Iris pigment epithelial cell (primary cell): ENCODE measurements around the gene COL15A1.
A peak's percentile ranks its signal among the peaks of the same experiment; 100 is the strongest.
"Not testable (repeated sequence)": the region's sequence is repeated elsewhere in the genome, so short reads cannot be mapped to it uniquely, and the experiment has no call there.

ENCODE experiments used
- DNase-seq: peaks from one replicate; pipeline ENCODE4 v3.0.0-alpha.2; 2011; ENCODE audit warnings: low read depth

COL15A1 gene

GRCh38 chr9:98994172-98995058 lies 50.7 kb downstream of the COL15A1 start:
- DNase-seq = no peak

- DNase-seq = no peak
Measured at GRCh38 chr9:98995059-98995671, 51.5 kb downstream of the COL15A1 start.

DNA sequence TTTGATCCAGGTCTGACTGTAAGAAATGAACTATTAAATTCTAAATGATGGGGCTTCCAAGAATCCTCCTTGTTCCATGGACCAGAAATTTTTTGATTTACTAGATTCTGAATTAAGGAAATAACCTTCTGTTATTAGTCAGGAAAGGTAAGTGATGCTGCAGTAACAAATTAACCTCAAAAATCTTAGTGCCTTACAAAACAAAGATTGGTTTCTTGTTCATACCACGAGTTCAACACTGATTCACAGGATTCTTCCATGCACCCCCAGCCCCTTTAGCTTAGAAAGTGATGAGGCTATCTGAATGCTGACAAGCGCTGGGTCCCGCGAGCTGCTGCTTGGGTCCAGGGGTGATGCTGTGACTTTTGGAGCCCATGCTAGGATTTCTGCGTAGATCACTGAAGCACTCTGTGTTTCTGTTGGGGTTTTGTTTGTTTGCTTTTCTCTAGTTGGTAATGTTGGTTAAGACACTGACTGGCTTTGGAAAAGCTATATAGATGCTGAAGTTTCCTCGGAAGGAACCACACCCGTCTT lies 52.3 kb downstream of the COL15A1 start:
- DNase-seq = no peak

DNA sequence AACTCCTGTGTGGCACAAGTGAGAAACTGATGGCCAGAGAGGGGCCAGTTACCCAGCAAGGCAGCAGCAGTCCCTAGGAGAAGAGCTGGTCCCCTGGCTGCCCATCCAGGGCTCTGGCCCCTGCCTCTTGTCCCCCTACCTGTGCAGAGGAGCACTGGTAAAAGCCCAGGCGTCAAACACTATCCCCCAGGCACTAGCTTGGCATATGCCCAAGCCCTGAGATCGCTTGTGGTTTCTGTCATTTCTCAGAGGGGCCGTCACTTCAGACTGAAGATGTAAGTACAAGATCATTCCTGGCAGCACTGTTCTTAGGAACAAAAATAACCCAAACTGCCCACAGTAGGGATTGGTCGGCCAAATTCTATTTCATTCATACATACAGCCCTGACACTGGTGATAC lies 53.9 kb downstream of the COL15A1 start:
- no peak for DNase-seq

DNA sequence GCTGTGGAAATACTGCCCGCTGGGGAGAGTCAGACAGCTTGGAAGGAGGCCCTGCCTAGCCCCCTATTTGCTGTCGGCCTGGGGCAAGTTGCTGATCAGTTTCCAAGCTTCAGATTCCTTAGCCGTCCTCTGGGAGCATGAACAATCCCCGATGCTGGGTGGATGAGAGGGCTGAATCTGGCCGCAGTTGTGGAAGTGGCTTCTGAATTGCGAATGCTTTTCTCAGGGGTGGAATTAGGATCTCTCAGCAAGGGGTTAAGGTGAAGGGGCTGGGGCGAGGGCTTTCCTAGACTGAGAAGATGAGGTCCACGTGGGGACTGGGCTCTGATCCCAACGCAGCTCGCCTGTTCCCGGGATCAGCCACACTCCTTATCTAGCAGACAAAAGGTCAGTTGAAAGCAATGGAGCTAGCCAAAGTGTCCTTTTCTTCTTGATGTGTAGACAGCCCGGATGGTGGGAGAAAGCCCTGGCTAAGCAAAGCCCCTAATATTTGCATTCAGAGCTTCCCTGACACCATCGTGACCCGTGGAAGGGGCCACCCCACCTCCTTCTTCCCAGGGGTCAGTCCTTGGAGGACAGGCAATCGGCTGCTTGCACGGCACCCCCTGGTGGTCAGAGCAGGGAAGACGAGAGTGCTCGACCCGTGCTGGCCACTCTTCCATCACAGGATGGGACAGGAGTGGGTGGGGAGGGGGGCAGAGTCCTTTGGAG lies 54.9 kb downstream of the COL15A1 start:
- DNase-seq = peak; percentile 37

DNA sequence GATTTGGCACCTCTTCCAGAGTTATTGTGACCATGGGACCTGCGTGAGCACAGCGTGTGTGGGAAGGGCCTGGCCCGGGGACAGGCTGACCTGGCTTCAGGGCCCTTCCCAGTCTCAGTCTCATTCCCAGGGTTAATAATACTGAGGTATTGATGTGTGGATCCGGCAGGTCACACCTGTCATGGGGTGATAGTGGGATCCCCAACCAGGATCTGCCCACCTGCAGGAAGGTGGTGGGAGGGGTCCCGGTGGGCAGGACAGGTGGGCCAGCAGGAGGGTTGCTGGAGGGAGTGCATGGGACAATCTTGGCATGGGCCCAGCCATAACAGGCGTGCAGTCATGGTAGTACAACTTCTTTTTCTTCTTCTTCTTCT lies 55.4 kb downstream of the COL15A1 start:
- DNase-seq = no peak

DNA sequence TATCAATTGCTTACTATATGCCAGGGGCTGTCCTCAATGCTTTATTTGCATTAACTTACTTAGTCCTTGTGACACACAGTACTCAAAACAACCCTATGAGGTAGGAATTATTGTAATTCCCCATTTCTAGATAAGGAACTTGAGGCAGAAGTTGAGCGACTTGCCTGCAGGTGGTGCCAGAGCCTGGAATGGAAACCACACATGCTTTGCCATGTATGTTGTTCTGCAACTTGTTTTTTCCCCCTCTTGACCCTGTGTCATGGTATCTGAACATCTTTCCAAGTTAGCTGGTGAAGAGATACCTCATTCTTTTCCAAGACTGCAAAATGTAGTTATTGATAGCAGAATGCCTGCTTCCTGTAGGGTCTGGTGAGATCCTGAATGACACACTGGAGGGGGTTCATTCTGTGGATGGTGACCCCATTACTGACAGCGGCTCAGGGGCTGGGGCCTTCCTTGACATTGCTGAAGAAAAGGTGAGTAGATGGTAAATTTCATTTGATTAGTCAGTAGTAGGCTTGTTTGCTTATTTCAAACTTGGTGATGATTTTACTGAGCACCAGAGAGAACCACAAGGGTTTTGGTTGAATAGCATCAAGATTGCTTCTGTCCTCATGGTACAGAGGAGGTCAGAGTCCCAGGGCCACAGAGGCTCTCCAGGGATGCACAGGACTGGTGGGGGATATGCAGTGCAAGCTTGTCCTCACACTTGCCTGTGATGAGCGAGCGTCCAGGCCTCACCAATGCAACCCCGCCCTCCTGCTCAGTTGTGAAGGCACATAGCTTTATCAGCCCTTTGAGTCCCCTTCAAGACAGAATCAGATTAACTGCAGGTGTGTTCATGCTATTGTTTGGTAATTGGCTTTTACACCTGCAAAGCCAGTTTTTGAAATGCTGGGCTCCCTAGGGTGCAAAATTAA lies 57.0 kb downstream of the COL15A1 start:
- peak; percentile 87 for DNase-seq

GRCh38 chr9:99001892-99002291 lies 58.2 kb downstream of the COL15A1 start:
- no peak for DNase-seq

DNA sequence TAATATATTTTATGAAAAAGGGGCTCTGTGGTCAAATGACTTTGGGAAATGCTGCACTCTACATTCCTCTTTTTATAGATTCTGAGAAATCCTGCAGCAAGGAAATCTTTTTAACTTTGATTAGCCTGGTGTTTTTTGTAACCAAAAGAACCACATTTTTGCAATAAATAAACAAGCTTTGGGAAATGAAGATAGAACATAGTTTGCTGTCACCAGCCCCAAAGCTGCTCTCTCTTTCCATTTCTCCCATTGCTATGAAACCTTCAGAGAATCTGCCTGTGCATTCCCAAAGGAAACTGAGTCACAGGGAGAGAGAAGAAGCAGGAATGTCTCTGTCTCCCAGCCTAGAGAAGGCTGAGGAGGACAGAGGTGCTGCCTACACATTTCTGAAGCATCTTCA lies 59.0 kb downstream of the COL15A1 start:
- DNase-seq = no peak

DNA sequence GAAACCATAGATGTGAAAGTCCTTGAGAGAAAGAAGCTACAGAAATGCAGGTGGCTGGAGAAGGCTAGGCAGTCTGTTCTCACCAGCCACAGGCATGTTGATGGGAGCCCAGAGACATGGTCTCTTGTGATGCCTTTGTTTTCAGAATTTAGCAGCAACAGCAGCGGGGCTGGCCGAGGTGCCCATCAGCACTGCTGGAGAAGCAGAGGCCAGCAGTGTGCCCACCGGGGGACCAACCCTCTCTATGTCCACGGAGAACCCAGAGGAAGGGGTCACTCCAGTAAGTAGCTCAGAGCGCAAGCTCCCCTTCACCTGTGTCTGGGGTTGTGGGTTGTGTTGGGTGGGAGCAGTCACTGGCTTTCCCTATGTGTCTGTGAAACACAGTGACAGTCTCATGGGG lies 59.6 kb downstream of the COL15A1 start:
- DNase-seq = no peak

DNA sequence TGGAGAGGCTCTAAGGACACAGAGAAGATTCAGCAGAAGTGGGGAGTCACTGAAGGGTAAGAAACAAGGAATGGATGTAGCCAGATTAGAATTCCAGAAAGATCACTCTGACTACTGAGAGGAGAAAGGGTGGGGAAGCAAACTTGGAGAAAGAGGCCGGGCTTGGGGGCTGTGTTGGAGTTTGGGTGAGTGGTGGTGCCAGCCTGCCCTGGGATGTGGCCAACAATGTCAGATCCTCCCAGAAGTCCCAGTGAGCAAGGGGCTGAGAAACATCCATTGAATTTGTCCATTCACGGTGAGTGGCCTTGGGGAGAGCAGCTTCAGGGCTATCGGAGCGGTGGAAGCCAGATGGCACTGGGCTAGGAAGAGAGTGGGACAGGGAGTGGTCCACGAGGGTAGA lies 60.4 kb downstream of the COL15A1 start:
- no peak for DNase-seq

- no peak for DNase-seq
Measured at GRCh38 chr9:99004717-99005460, 61.2 kb downstream of the COL15A1 start.

- no peak for DNase-seq
Measured at GRCh38 chr9:99005651-99006050, 61.9 kb downstream of the COL15A1 start.

GRCh38 chr9:99006511-99006910 lies 62.8 kb downstream of the COL15A1 start:
- DNase-seq = no peak

DNA sequence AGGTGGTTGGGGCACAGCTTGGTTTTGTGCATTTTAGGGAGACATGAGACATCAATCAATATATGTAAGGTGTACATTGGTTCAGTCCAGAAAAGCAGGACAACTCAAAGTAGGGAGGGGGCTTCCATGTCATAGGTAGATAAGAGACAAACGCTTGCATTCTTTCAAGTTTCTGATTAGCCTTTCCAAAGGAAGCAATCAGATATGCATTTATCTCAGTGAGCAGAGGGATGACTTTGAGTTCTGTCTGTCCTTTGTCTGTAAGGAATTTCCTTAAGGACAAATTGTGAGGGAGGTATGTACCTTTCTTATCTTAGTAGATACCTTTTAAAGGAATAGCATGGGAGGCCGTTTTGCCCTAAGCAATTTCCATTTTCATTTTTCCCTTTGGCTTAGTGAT lies 63.3 kb downstream of the COL15A1 start:
- DNase-seq = no peak

- no peak for DNase-seq
Measured at GRCh38 chr9:99008203-99008602, 64.5 kb downstream of the COL15A1 start.

GRCh38 chr9:99010393-99010792 lies 66.7 kb downstream of the COL15A1 start:
- not testable (repeated sequence) for DNase-seq

- DNase-seq = no peak
Measured at GRCh38 chr9:99011161-99011709, 67.5 kb downstream of the COL15A1 start.

- no peak for DNase-seq
Measured at GRCh38 chr9:99012957-99013512, 69.3 kb downstream of the COL15A1 start.

DNA sequence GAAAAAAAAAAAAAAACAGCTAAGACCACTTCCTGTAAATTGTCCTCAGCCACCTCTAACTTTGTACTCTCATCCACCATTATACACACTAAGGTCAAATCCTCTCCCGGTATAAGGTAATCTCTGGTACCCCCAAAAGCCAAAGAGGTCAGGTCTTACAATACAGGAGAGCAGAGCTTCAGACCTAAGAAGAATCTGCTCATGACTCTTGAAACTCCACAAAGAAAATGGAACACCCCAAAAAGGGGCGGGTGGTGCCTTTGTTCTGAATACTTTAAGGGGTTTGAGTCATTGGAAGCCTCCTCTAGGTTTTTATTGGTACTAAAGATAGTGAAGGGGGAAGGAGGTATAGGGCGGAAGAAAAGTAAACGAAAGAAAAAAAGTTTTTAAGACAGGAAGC lies 69.8 kb downstream of the COL15A1 start:
- no peak for DNase-seq
